H9 (cell line): Measurements from ENCODE around the gene ZNF10. TPM values are rescaled to one million over a fixed set of nuclear protein-coding genes. Genes with fewer than 3 reads are reported as not detected.

Source experiments
- DNase-seq: peaks from one replicate; pipeline ENCODE4 v3.0.0-alpha.2; 2017
- H2AFZ ChIP-seq: one replicate; pipeline ENCODE4 v1.6.1; 2013; ENCODE audit warnings: mild to moderate bottlenecking, low read length, control low read depth, moderate library complexity
- H2AK5ac ChIP-seq: 2 replicates; pipeline ENCODE4 v1.6.1; 2013; ENCODE audit warnings: low read length, control low read depth, mixed read lengths; ENCODE audit not compliant: insufficient read length
- H2BK120ac ChIP-seq: one replicate; pipeline ENCODE4 v1.6.1; 2013; ENCODE audit warnings: low read depth, mild to moderate bottlenecking, low read length, control low read depth, inconsistent platforms; ENCODE audit not compliant: poor library complexity, severe bottlenecking
- H2BK12ac ChIP-seq: 2 replicates; pipeline ENCODE4 v1.6.1; 2013; ENCODE audit warnings: low read length, control low read depth, mixed read lengths, low read depth; ENCODE audit not compliant: insufficient read length
- H2BK15ac ChIP-seq: 2 replicates; pipeline ENCODE4 v1.6.1; 2013; ENCODE audit warnings: low read depth, low read length, control low read depth
- H2BK20ac ChIP-seq: one replicate; pipeline ENCODE4 v1.6.1; 2013; ENCODE audit warnings: low read depth, mild to moderate bottlenecking, low read length, control low read depth, inconsistent platforms; ENCODE audit not compliant: poor library complexity, severe bottlenecking
- H2BK5ac ChIP-seq: 2 replicates; pipeline ENCODE4 v1.6.1; 2013; ENCODE audit warnings: low read length, control low read depth, mixed read lengths; ENCODE audit not compliant: insufficient read length
- H3K14ac ChIP-seq: 2 replicates; pipeline ENCODE4 v1.6.1; 2013; ENCODE audit warnings: low read length, control low read depth; ENCODE audit not compliant: insufficient read depth
- H3K18ac ChIP-seq: 2 replicates; pipeline ENCODE4 v1.6.1; 2013; ENCODE audit warnings: low read depth, mild to moderate bottlenecking, mixed read lengths, low read length, control low read depth; ENCODE audit not compliant: insufficient read length
- H3K23ac ChIP-seq: 2 replicates; pipeline ENCODE4 v1.6.1; 2013; ENCODE audit warnings: low read length, control low read depth, mixed read lengths, low read depth; ENCODE audit not compliant: insufficient read length
- H3K23me2 ChIP-seq: 2 replicates; pipeline ENCODE4 v1.6.1; 2013; ENCODE audit warnings: low read depth, mild to moderate bottlenecking, mixed read lengths, low read length, control low read depth; ENCODE audit not compliant: insufficient read length, poor library complexity, severe bottlenecking
- H3K27ac ChIP-seq: 2 replicates; pipeline ENCODE4 v1.5.1; 2013; ENCODE audit warnings: low read length, control low read depth, mixed read lengths, low read depth; ENCODE audit not compliant: insufficient read length
- H3K27me3 ChIP-seq: 2 replicates; pipeline ENCODE4 v1.6.1; 2013; ENCODE audit warnings: low read length, control low read depth, inconsistent platforms; ENCODE audit not compliant: insufficient read depth
- H3K4ac ChIP-seq: 2 replicates; pipeline ENCODE4 v1.6.1; 2013; ENCODE audit warnings: low read depth, mild to moderate bottlenecking, control low read depth, inconsistent platforms, low read length, moderate library complexity
- H3K4me1 ChIP-seq: 2 replicates; pipeline ENCODE4 v1.6.1; 2013; ENCODE audit warnings: low read length, control low read depth, inconsistent platforms; ENCODE audit not compliant: insufficient read depth
- H3K4me2 ChIP-seq: 2 replicates; pipeline ENCODE4 v1.6.1; 2013; ENCODE audit warnings: low read length, control low read depth, mixed read lengths; ENCODE audit not compliant: insufficient read length, insufficient read depth
- H3K56ac ChIP-seq: 2 replicates; pipeline ENCODE4 v1.6.1; 2013; ENCODE audit warnings: low read depth, mild to moderate bottlenecking, mixed read lengths, low read length, control low read depth; ENCODE audit not compliant: insufficient read length
- H3K79me1 ChIP-seq: 2 replicates; pipeline ENCODE4 v1.6.1; 2013; ENCODE audit warnings: low read depth, mild to moderate bottlenecking, moderate library complexity, low read length, control low read depth, inconsistent platforms; ENCODE audit not compliant: insufficient read depth, poor library complexity, severe bottlenecking
- H3K79me2 ChIP-seq: 2 replicates; pipeline ENCODE4 v1.6.1; 2013; ENCODE audit warnings: low read length, control low read depth, inconsistent platforms; ENCODE audit not compliant: insufficient read depth
- H3K9ac ChIP-seq: 2 replicates; pipeline ENCODE4 v1.6.1; 2013; ENCODE audit warnings: low read length, control low read depth, mixed read lengths; ENCODE audit not compliant: insufficient read length; ENCODE audit errors: extremely low read depth
- H3K9me3 ChIP-seq: one replicate; pipeline ENCODE4 v1.6.1; 2013; ENCODE audit warnings: low read depth, low read length, inconsistent platforms; ENCODE audit not compliant: control insufficient read depth
- H3T11ph ChIP-seq: one replicate; pipeline ENCODE4 v1.6.1; 2013; ENCODE audit warnings: mild to moderate bottlenecking, low read length, control low read depth, inconsistent platforms
- H4K20me1 ChIP-seq: one replicate; pipeline ENCODE4 v1.6.1; 2013; ENCODE audit not compliant: control insufficient read depth, insufficient read length, insufficient read depth
- H4K5ac ChIP-seq: 2 replicates; pipeline ENCODE4 v1.6.1; 2013; ENCODE audit warnings: low read depth, mild to moderate bottlenecking, mixed read lengths, low read length, control low read depth; ENCODE audit not compliant: insufficient read length
- H4K8ac ChIP-seq: replicated peaks from 2 replicates; pipeline ENCODE4 v1.6.1; 2013; ENCODE audit warnings: low read length, control low read depth, mixed read lengths, low read depth; ENCODE audit not compliant: insufficient read length
- H4K91ac ChIP-seq: 2 replicates; pipeline ENCODE4 v1.6.1; 2013; ENCODE audit warnings: low read depth, mild to moderate bottlenecking, moderate library complexity, mixed read lengths, low read length, control low read depth; ENCODE audit not compliant: insufficient read length
- H3K27ac Mint-ChIP-seq, 3 experiments: 2 replicates in 2 of 3; 3 replicates in 1 of 3; pipeline ENCODE4 v1.8.0; 2020 to 2021; ENCODE audit warnings: mixed read lengths in 3 of 3, mild to moderate bottlenecking in 1 of 3, moderate library complexity in 1 of 3
- H3K27me3 Mint-ChIP-seq: 2 replicates; pipeline ENCODE4 v1.8.0; 2021; ENCODE audit warnings: low read depth, mild to moderate bottlenecking, moderate library complexity, mixed read lengths
- H3K36me3 Mint-ChIP-seq, 3 experiments: 2 replicates in 2 of 3; 3 replicates in 1 of 3; pipeline ENCODE4 v1.8.0; 2020 to 2021; ENCODE audit warnings: low read depth in 3 of 3, mixed read lengths in 3 of 3; ENCODE audit not compliant: insufficient read depth in 1 of 3
- H3K4me1 Mint-ChIP-seq, 2 experiments: 2 replicates each; pipeline ENCODE4 v1.8.0; 2020; ENCODE audit warnings: mixed read lengths in 2 of 2
- H3K4me3 Mint-ChIP-seq, 2 experiments: 2 replicates in 1 of 2; 3 replicates in 1 of 2; pipeline ENCODE4 v1.8.0; 2020 to 2021; ENCODE audit warnings: mild to moderate bottlenecking in 2 of 2, mixed read lengths in 2 of 2, moderate library complexity in 1 of 2
- H3K9me3 Mint-ChIP-seq, 2 experiments: 2 replicates in 1 of 2; 3 replicates in 1 of 2; pipeline ENCODE4 v1.8.0; 2020; ENCODE audit warnings: mild to moderate bottlenecking in 2 of 2, mixed read lengths in 2 of 2, moderate library complexity in 1 of 2
- CTCF ChIP-seq: fragments of 200-600 bp; sonication (generic); conservative IDR thresholded peaks from 3 replicates; pipeline ENCODE4 v1.8.0; 2021; ENCODE audit warnings: antibody characterized with exemption, mild to moderate bottlenecking
- WGBS: extraction: QIAGEN DNeasy Blood & Tissue Kit; methylation state at CpG from one replicate; pipeline ENCODE4 v1.1.7; 2013; ENCODE audit warnings: missing lambda C conversion rate, low lambda C conversion rate, mixed read lengths; ENCODE audit not compliant: insufficient read length; ENCODE audit errors: extremely low coverage; 5-methylcytosine and 5-hydroxymethylcytosine counted together
- total RNA-seq: library from RNA; stranded (reverse); gene quantifications from 2 replicates; pipeline ENCODE4 v1.2.1, GENCODE V29; 2021

ZNF10 gene
- total RNA-seq, 1 experiment from 2014 or later = 15.3 TPM

- H3K23me2 ChIP-seq = no peaks in the 10 kb centered on the region
- no peak overlapping the region for H3K4ac ChIP-seq
- no peak overlapping the region for H2AFZ ChIP-seq
- no peak overlapping the region for H4K91ac ChIP-seq
- H3K79me1 ChIP-seq = no peaks in the 10 kb centered on the region
- no peak for DNase-seq
- H3K79me2 ChIP-seq = no peaks in the 10 kb centered on the region
- Mint-ChIP-seq H3K27me3 (peaks cover under 1% of the 10 kb centered on the region; the same call in 1 of the 2 replicates), H3K4me1 (no peaks in the 10 kb centered on the region), H3K27ac (no peak overlapping the region), H3K36me3 (peaks cover 100% of the 10 kb centered on the region in 3 experiments), H3K4me3 (no peak overlapping the region), H3K9me3 (peaks cover 98 to 99% of the 10 kb centered on the region in 2 experiments)
- H3K9me3 ChIP-seq = peaks cover 91% of the 10 kb centered on the region
- no peak for TF ChIP-seq CTCF
- H3T11ph ChIP-seq = no peak overlapping the region
- H2BK20ac ChIP-seq = no peak overlapping the region
- no peak overlapping the region for H2AK5ac ChIP-seq
- H2BK5ac ChIP-seq = no peak overlapping the region
- no peak overlapping the region for H3K23ac ChIP-seq
- no peak overlapping the region for H2BK120ac ChIP-seq
- no peak overlapping the region for H2BK15ac ChIP-seq
- no peak overlapping the region for H4K8ac ChIP-seq
- H4K5ac ChIP-seq = no peak overlapping the region
- H3K18ac ChIP-seq = no peak overlapping the region
- H3K56ac ChIP-seq = no peak overlapping the region
- no peak overlapping the region for H2BK12ac ChIP-seq
- no peak overlapping the region for H3K9ac ChIP-seq
- no peaks in the 10 kb centered on the region for H3K4me1 ChIP-seq
- no peak overlapping the region for H3K14ac ChIP-seq
- no peaks in the 10 kb centered on the region for H3K27me3 ChIP-seq
- no peak overlapping the region for H3K4me2 ChIP-seq
- no CpG with 5 or more reads among the region's 2 CpGs for WGBS
- H3K27ac ChIP-seq = no peak overlapping the region
- H4K20me1 ChIP-seq = no peaks in the 10 kb centered on the region
Measured at GRCh38 chr12:133190176-133190575, 59.7 kb downstream of the ZNF10 start.
